MM.1S (cell line): ENCODE data around the gene ACACB.

ENCODE experiments used
- DNase-seq: peaks from one replicate; pipeline ENCODE4 v3.0.0-alpha.2; 2015
- H2AFZ ChIP-seq: fragments of 300-600 bp; sonication (generic); 2 replicates; pipeline ENCODE4 v1.6.0; 2016; ENCODE audit warnings: antibody characterized with exemption, low read length
- H3F3A ChIP-seq: fragments of 300-600 bp; sonication (generic); 2 replicates; pipeline ENCODE4 v1.6.1; 2016; ENCODE audit warnings: mild to moderate bottlenecking, antibody characterized with exemption, low read length, moderate library complexity, mixed read lengths; ENCODE audit not compliant: insufficient read depth
- H3K27ac ChIP-seq: fragments of 300-600 bp; sonication (generic); 2 replicates; pipeline ENCODE4 v1.5.1; 2016; ENCODE audit warnings: mild to moderate bottlenecking, low read length
- H3K27me3 ChIP-seq: fragments of 300-600 bp; sonication (generic); replicated peaks from 2 replicates; pipeline ENCODE4 v1.6.0; 2016; ENCODE audit warnings: low read length; ENCODE audit not compliant: insufficient read depth
- H3K36me3 ChIP-seq: fragments of 300-600 bp; sonication (generic); replicated peaks from 2 replicates; pipeline ENCODE4 v1.6.1; 2016; ENCODE audit warnings: mild to moderate bottlenecking, low read length, mixed read lengths; ENCODE audit not compliant: insufficient read depth
- H3K4me1 ChIP-seq: fragments of 300-600 bp; sonication (generic); 2 replicates; pipeline ENCODE4 v1.6.1; 2016; ENCODE audit warnings: low read length, mixed read lengths
- H3K4me2 ChIP-seq: fragments of 300-600 bp; sonication (generic); 2 replicates; pipeline ENCODE4 v1.6.0; 2016; ENCODE audit warnings: low read depth, low read length
- H3K4me3 ChIP-seq: fragments of 300-600 bp; sonication (generic); 2 replicates; pipeline ENCODE4 v1.5.1; 2016; ENCODE audit warnings: low read length, mixed read lengths
- H3K79me2 ChIP-seq: fragments of 300-600 bp; sonication (generic); 2 replicates; pipeline ENCODE4 v1.6.1; 2016; ENCODE audit warnings: mixed run types, low read length, mixed read lengths
- H3K9ac ChIP-seq: fragments of 300-600 bp; sonication (generic); 2 replicates; pipeline ENCODE4 v1.6.1; 2016; ENCODE audit warnings: low read length, mixed read lengths
- H3K9me2 ChIP-seq: fragments of 300-600 bp; sonication (generic); replicated peaks from 2 replicates; pipeline ENCODE4 v1.6.1; 2016; ENCODE audit warnings: mild to moderate bottlenecking, low read length, mixed read lengths; ENCODE audit not compliant: insufficient read depth
- H3K9me3 ChIP-seq: fragments of 300-600 bp; sonication (generic); replicated peaks from 2 replicates; pipeline ENCODE4 v1.6.1; 2016; ENCODE audit warnings: mild to moderate bottlenecking, low read length, mixed read lengths; ENCODE audit not compliant: insufficient read depth
- H4K20me1 ChIP-seq: fragments of 300-600 bp; sonication (generic); 2 replicates; pipeline ENCODE4 v1.6.1; 2016; ENCODE audit warnings: mild to moderate bottlenecking, low read length, moderate library complexity, mixed read lengths; ENCODE audit not compliant: insufficient read depth
- CTCF ChIP-seq: fragments of 300-600 bp; sonication (generic); IDR thresholded peaks from 2 replicates; pipeline ENCODE4 v1.5.1; 2016; ENCODE audit warnings: antibody characterized with exemption, low read length, mixed read lengths
- EZH2 ChIP-seq: fragments of 300-600 bp; sonication (generic); optimal IDR thresholded peaks from 2 replicates; pipeline ENCODE3; 2017; ENCODE audit warnings: low read depth, mild to moderate bottlenecking, antibody characterized with exemption, low read length, mixed read lengths
- EZH2phosphoT487 ChIP-seq: fragments of 300-600 bp; sonication (generic); IDR thresholded peaks from 2 replicates; pipeline ENCODE4 v1.6.1; 2018; ENCODE audit warnings: antibody characterized with exemption, low read length

The ACACB gene

GRCh38 chr12:109256011-109256410, 139.6 kb downstream of the ACACB start:
- no peak for TF ChIP-seq EZH2
- no peak for TF ChIP-seq CTCF
- no peak for TF ChIP-seq EZH2phosphoT487
- no peaks in the 10 kb centered on the region for H3K4me1 ChIP-seq
- no peaks in the 10 kb centered on the region for H3K9me2 ChIP-seq
- H3F3A ChIP-seq, result no peaks in the 10 kb centered on the region
- H3K4me2 ChIP-seq, result no peak overlapping the region
- H2AFZ ChIP-seq, result no peak overlapping the region
- no peaks in the 10 kb centered on the region for H3K36me3 ChIP-seq
- no peaks in the 10 kb centered on the region for H3K79me2 ChIP-seq
- DNase-seq, result no peak
- no peaks in the 10 kb centered on the region for H4K20me1 ChIP-seq
- no peak overlapping the region for H3K4me3 ChIP-seq
- no peak overlapping the region for H3K9ac ChIP-seq
- H3K27ac ChIP-seq, result no peak overlapping the region
- no peaks in the 10 kb centered on the region for H3K27me3 ChIP-seq
- H3K9me3 ChIP-seq, result no peaks in the 10 kb centered on the region

GRCh38 chr12:109258201-109258600, 141.8 kb downstream of the ACACB start:
- Histone ChIP-seq H3K27me3 (no peaks in the 10 kb centered on the region), H3K79me2 (no peaks in the 10 kb centered on the region), H3K27ac (no peak overlapping the region), H3F3A (no peaks in the 10 kb centered on the region), H3K36me3 (no peaks in the 10 kb centered on the region), H4K20me1 (no peaks in the 10 kb centered on the region), H3K9ac (no peak overlapping the region), H3K4me2 (no peak overlapping the region), H3K4me3 (no peak overlapping the region), H3K9me3 (no peaks in the 10 kb centered on the region), H3K4me1 (no peaks in the 10 kb centered on the region), H3K9me2 (no peaks in the 10 kb centered on the region), H2AFZ (no peak overlapping the region)
- DNase-seq, result no peak
- TF ChIP-seq EZH2phosphoT487 (no peak), EZH2 (no peak), CTCF (no peak)

GRCh38 chr12:109258607-109259544, 142.5 kb downstream of the ACACB start:
- H2AFZ ChIP-seq, result no peak overlapping the region
- no peak overlapping the region for H3K4me2 ChIP-seq
- no peaks in the 10 kb centered on the region for H4K20me1 ChIP-seq
- no peaks in the 10 kb centered on the region for H3K9me3 ChIP-seq
- H3K27me3 ChIP-seq, result no peaks in the 10 kb centered on the region
- DNase-seq, result no peak
- no peak overlapping the region for H3K4me3 ChIP-seq
- no peaks in the 10 kb centered on the region for H3K4me1 ChIP-seq
- H3K9ac ChIP-seq, result no peak overlapping the region
- H3K9me2 ChIP-seq, result no peaks in the 10 kb centered on the region
- H3K79me2 ChIP-seq, result no peaks in the 10 kb centered on the region
- H3K36me3 ChIP-seq, result no peaks in the 10 kb centered on the region
- H3K27ac ChIP-seq, result no peak overlapping the region
- TF ChIP-seq CTCF (no peak), EZH2 (no peak), EZH2phosphoT487 (no peak)
- no peaks in the 10 kb centered on the region for H3F3A ChIP-seq
